ENCODE data around the gene EPHB4. TPM values are rescaled to one million over a fixed set of nuclear protein-coding genes. Genes with fewer than 3 reads are reported as not detected.

The EPHB4 gene
- total and polyA plus RNA-seq, 10 of the 15 experiments (the other 5 are each of a cell fraction or from before 2014, with no cell fraction given), result 0.32 to 0.85 (median 0.48) TPM; not detected in 4

GRCh38 chr7:100791881-100792666, 35.2 kb downstream of the EPHB4 start:
- ATAC-seq (no peak), DNase-seq (ENCODE audit: low read depth, low spot score) (no peak), FAIRE-seq (no peak)
- H3K9me3 ChIP-seq (replicated peaks; ENCODE audit: control insufficient read depth, insufficient read depth, low read length), result no peaks in the 10 kb centered on the region
- no peak for TF ChIP-seq IRF4 (IDR thresholded peaks at IDR 0.05; ENCODE audit: low read depth, low read length)
- no peak for TF ChIP-seq DPF2 (IDR thresholded peaks at IDR 0.05)
- TF ChIP-seq MTA2 (IDR thresholded peaks at IDR 0.05; ENCODE audit: low read depth), result no peak
- no peak overlapping the region for H2AFZ ChIP-seq (ENCODE audit: control insufficient read depth, low read depth, low read length)
- in situ Hi-C loops (cut with MboI) (no loop called here), intact Hi-C loops (cut with micrococcal nuclease; ENCODE audit: unreplicated experiment) (no loop called here)
- RAD21 ChIA-PET (ENCODE audit: unreplicated experiment), result no interaction called here
- peaks cover 0 to 1% of the 10 kb centered on the region in 2 experiments; a peak in 2 of 4 replicates for H3K27me3 ChIP-seq (replicated peaks in 1 of 2; ENCODE audit: control insufficient read depth in 2 of 2, insufficient read depth in 2 of 2, low read length in 1 of 2)
- H3K9ac ChIP-seq (ENCODE audit: control insufficient read depth, insufficient read depth, low read length), result no peak overlapping the region
- SMC1A ChIA-PET (ENCODE audit: uncharacterized antibody, unreplicated experiment), result no interaction called here
- H3K27ac ChIP-seq (ENCODE audit: control insufficient read depth, insufficient read depth), result no peak overlapping the region
- no peaks in the 10 kb centered on the region for H4K20me1 ChIP-seq (ENCODE audit: control insufficient read depth, insufficient read depth)
- no peak overlapping the region for H3K4me3 ChIP-seq
- no peaks in the 10 kb centered on the region for H3K36me3 ChIP-seq (ENCODE audit: control insufficient read depth in 2 of 2, insufficient read depth in 2 of 2, low read length in 1 of 2)
- H3K4me2 ChIP-seq (ENCODE audit: control insufficient read depth, insufficient read depth), result no peak overlapping the region
- H3K79me2 ChIP-seq (ENCODE audit: control insufficient read depth, insufficient read depth, low read length), result no peaks in the 10 kb centered on the region
- 41% methylated on average over 22 of the region's 26 CpGs for whole genome bisulfite sequencing (ENCODE audit: insufficient coverage, insufficient replicate concordance, low lambda C conversion rate, missing lambda C conversion rate)
- H3K4me1 ChIP-seq (ENCODE audit: control insufficient read depth, insufficient read depth, low read length), result no peaks in the 10 kb centered on the region
- BruUV-seq (replicated peaks), result no TSS peak
- POLR2A ChIA-PET, result no interaction called here
- CTCF ChIA-PET, result interaction anchor here (4.8 kb wide), 1 partner anchor 59 kb away, joined by 22 read pairs; the partner anchor contains the start of gene SLC12A9

GRCh38 chr7:100789055-100789454, 38.3 kb downstream of the EPHB4 start:
- WGBS (ENCODE audit: insufficient coverage, insufficient replicate concordance, low lambda C conversion rate, missing lambda C conversion rate), result 35% methylated on average over 9 of the region's 9 CpGs
- Histone ChIP-seq H3K9me3 (replicated peaks; ENCODE audit: control insufficient read depth, insufficient read depth, low read length) (no peaks in the 10 kb centered on the region; the same call in 2 of the 3 replicates), H3K9ac (ENCODE audit: control insufficient read depth, insufficient read depth, low read length) (no peak overlapping the region), H3K4me2 (ENCODE audit: control insufficient read depth, insufficient read depth) (no peak overlapping the region), H3K27me3 (replicated peaks in 1 of 2; ENCODE audit: control insufficient read depth in 2 of 2, insufficient read depth in 2 of 2, low read length in 1 of 2) (no peaks in the 10 kb centered on the region; a peak in 1 of 4 replicates), H3K36me3 (ENCODE audit: control insufficient read depth in 2 of 2, insufficient read depth in 2 of 2, low read length in 1 of 2) (no peaks in the 10 kb centered on the region), H3K4me1 (ENCODE audit: control insufficient read depth, insufficient read depth, low read length) (no peaks in the 10 kb centered on the region), H4K20me1 (ENCODE audit: control insufficient read depth, insufficient read depth) (no peaks in the 10 kb centered on the region), H3K27ac (ENCODE audit: control insufficient read depth, insufficient read depth) (no peak overlapping the region), H3K4me3 (no peak overlapping the region), H3K79me2 (ENCODE audit: control insufficient read depth, insufficient read depth, low read length) (no peaks in the 10 kb centered on the region), H2AFZ (ENCODE audit: control insufficient read depth, low read depth, low read length) (no peak overlapping the region)
- CTCF ChIA-PET, result interaction anchor here (1.0 to 1.3 kb wide), 2 partner anchors 31 to 83 kb away, joined by 3 to 5 read pairs; partner anchors contain the start of gene POP7
- SMC1A ChIA-PET (ENCODE audit: uncharacterized antibody, unreplicated experiment), result no interaction called here
- DNase-seq (ENCODE audit: low read depth, low spot score) (no peak), ATAC-seq (no peak), FAIRE-seq (no peak)
- in situ Hi-C loops (cut with MboI) (no loop called here), intact Hi-C loops (cut with micrococcal nuclease; ENCODE audit: unreplicated experiment) (no loop called here)
- POLR2A ChIA-PET, result interaction anchor here (0.6 kb wide), 1 partner anchor 1001 kb away, joined by 4 read pairs; no protein-coding TSS in a partner anchor
- RAD21 ChIA-PET (ENCODE audit: unreplicated experiment), result no interaction called here
- no TSS peak for BruUV-seq (replicated peaks)
- TF ChIP-seq CTCF (IDR thresholded peaks at IDR 0.05 in 2 of 3, conservative IDR thresholded peaks at IDR 0.05 in 1 of 3; ENCODE audit: control insufficient read depth in 2 of 3, extremely low read depth in 1 of 3, insufficient read depth in 1 of 3, low read depth in 3 of 3, low read length in 3 of 3) (0 out of 6 replicates have a peak, but pooled peaks of 1 of the 3 experiments have one; percentile 19), SUZ12 (IDR thresholded peaks at IDR 0.05; ENCODE audit: unreplicated experiment) (no peak)
